Measurements from ENCODE around the gene SMIM10L2A. TPM values are rescaled to one million over a fixed set of nuclear protein-coding genes. Genes with fewer than 3 reads are reported as not detected.

Gene SMIM10L2A
- total and polyA plus RNA-seq, 2 donors (not counting 1 experiment from before 2014, with no cell fraction given), result 0.02 to 0.66 TPM

DNA sequence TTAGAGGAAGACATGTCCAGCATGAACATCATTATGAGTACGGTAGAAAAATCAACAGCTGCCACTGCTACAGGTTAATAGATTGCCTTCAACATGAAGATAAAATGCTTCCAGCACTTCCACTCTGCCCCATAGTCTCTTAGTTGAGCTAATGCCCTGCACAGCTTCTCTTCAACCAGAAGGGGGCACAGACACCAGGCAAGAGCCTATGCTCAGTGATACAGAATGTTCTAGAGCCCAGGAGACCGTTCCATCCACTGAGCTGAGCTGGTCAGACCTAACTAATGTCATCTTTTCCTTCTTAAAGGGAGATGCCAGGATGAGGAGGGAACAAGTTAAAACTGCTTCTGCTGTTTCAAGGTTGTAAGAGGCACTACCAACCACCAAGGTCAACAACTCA is 42.2 kb downstream of the SMIM10L2A start:
- H3K9ac ChIP-seq (ENCODE audit: insufficient read depth, low read length), result no peak overlapping the region
- no peak overlapping the region for H3K4me3 ChIP-seq (replicated peaks in 1 of 4; ENCODE audit: control extremely low read depth in 1 of 4, insufficient read depth in 1 of 4, low read depth in 3 of 4, low read length in 4 of 4)
- H4K20me1 ChIP-seq (ENCODE audit: control insufficient read depth, extremely low read depth, insufficient read depth, low read length), result no peaks in the 10 kb centered on the region
- no peaks in the 10 kb centered on the region for H3K27me3 ChIP-seq (ENCODE audit: control insufficient read depth, insufficient read depth, low read length)
- peak in 1 of 2 donors; percentile 1 for DNase-seq (ENCODE audit: low read depth in 2 of 2)
- H3K79me2 ChIP-seq (ENCODE audit: control insufficient read depth, insufficient read depth, low read length), result no peaks in the 10 kb centered on the region
- H3K27ac ChIP-seq (ENCODE audit: insufficient read depth, low read length), result no peak overlapping the region
- H3K36me3 ChIP-seq (ENCODE audit: control insufficient read depth, insufficient read depth, low read length), result no peaks in the 10 kb centered on the region
- no peaks in the 10 kb centered on the region for H3K4me1 ChIP-seq (ENCODE audit: control insufficient read depth, extremely low read depth, insufficient read depth, low read length)
- H3K9me3 ChIP-seq (ENCODE audit: control insufficient read depth, insufficient read depth, low read depth, low read length), result no peaks in the 10 kb centered on the region
- H2AFZ ChIP-seq (ENCODE audit: low read length), result no peak overlapping the region
- H3K4me2 ChIP-seq (ENCODE audit: extremely low read depth, insufficient read depth, low read length), result no peak overlapping the region
- TF ChIP-seq, protein P1, sequence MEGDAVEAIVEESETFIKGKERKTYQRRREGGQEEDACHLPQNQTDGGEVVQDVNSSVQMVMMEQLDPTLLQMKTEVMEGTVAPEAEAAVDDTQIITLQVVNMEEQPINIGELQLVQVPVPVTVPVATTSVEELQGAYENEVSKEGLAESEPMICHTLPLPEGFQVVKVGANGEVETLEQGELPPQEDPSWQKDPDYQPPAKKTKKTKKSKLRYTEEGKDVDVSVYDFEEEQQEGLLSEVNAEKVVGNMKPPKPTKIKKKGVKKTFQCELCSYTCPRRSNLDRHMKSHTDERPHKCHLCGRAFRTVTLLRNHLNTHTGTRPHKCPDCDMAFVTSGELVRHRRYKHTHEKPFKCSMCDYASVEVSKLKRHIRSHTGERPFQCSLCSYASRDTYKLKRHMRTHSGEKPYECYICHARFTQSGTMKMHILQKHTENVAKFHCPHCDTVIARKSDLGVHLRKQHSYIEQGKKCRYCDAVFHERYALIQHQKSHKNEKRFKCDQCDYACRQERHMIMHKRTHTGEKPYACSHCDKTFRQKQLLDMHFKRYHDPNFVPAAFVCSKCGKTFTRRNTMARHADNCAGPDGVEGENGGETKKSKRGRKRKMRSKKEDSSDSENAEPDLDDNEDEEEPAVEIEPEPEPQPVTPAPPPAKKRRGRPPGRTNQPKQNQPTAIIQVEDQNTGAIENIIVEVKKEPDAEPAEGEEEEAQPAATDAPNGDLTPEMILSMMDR (conservative IDR thresholded peaks at IDR 0.05 in 1 of 2, IDR thresholded peaks at IDR 0.05 in 1 of 2; ENCODE audit: low read depth in 1 of 2, low read length in 2 of 2), result peak in 1 of 2 donors; percentile 27
- no peak for TF ChIP-seq EZH2 (IDR thresholded peaks at IDR 0.05; ENCODE audit: low read length, missing control alignments)

GRCh38 chrX:135476378-135476777 is 54.6 kb downstream of the SMIM10L2A start:
- DNase-seq (ENCODE audit: low read depth in 2 of 2), result no peak
- H2AFZ ChIP-seq (ENCODE audit: low read length), result no peak overlapping the region
- H3K27me3 ChIP-seq (ENCODE audit: control insufficient read depth, insufficient read depth, low read length), result no peaks in the 10 kb centered on the region
- H3K9me3 ChIP-seq (ENCODE audit: control insufficient read depth, insufficient read depth, low read depth, low read length), result no peaks in the 10 kb centered on the region
- H3K27ac ChIP-seq (ENCODE audit: insufficient read depth, low read length), result no peak overlapping the region
- no peaks in the 10 kb centered on the region for H3K4me1 ChIP-seq (ENCODE audit: control insufficient read depth, extremely low read depth, insufficient read depth, low read length)
- H3K36me3 ChIP-seq (ENCODE audit: control insufficient read depth, insufficient read depth, low read length), result no peaks in the 10 kb centered on the region
- no peaks in the 10 kb centered on the region for H4K20me1 ChIP-seq (ENCODE audit: control insufficient read depth, extremely low read depth, insufficient read depth, low read length)
- H3K4me3 ChIP-seq (replicated peaks in 1 of 4; ENCODE audit: control extremely low read depth in 1 of 4, insufficient read depth in 1 of 4, low read depth in 3 of 4, low read length in 4 of 4), result no peak overlapping the region
- no peak overlapping the region for H3K4me2 ChIP-seq (ENCODE audit: extremely low read depth, insufficient read depth, low read length)
- no peak for TF ChIP-seq EZH2 (IDR thresholded peaks at IDR 0.05; ENCODE audit: low read length, missing control alignments)
- TF ChIP-seq, protein P1 (conservative IDR thresholded peaks at IDR 0.05 in 1 of 2, IDR thresholded peaks at IDR 0.05 in 1 of 2; ENCODE audit: low read depth in 1 of 2, low read length in 2 of 2), result no peak
- H3K9ac ChIP-seq (ENCODE audit: insufficient read depth, low read length), result no peak overlapping the region
- H3K79me2 ChIP-seq (ENCODE audit: control insufficient read depth, insufficient read depth, low read length), result no peaks in the 10 kb centered on the region

DNA sequence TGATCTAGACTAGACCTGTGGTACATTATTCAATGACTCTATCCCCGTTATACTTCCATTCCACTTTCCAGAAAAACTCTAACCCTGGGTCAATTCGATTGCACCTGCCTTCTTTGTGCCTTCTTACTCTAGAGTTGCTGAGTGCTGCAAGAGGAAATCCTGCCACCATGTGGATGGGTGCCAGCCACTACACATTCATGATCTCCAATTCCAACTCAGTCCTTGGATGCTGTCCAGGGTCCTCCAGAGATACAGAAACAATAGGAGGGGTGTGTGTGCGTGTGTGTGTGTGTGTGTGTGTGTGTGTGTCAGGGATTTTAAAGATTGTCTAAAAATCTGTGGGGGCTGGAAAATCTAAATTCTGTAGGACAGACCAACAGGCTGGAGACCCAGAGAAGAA is 55.8 kb downstream of the SMIM10L2A start:
- no peaks in the 10 kb centered on the region for H4K20me1 ChIP-seq (ENCODE audit: control insufficient read depth, extremely low read depth, insufficient read depth, low read length)
- H3K9ac ChIP-seq (ENCODE audit: insufficient read depth, low read length), result no peak overlapping the region
- no peak for TF ChIP-seq EZH2 (IDR thresholded peaks at IDR 0.05; ENCODE audit: low read length, missing control alignments)
- TF ChIP-seq, protein P1 (conservative IDR thresholded peaks at IDR 0.05 in 1 of 2, IDR thresholded peaks at IDR 0.05 in 1 of 2; ENCODE audit: low read depth in 1 of 2, low read length in 2 of 2), result peak; percentile 10 to 36
- H3K27ac ChIP-seq (ENCODE audit: insufficient read depth, low read length), result no peak overlapping the region
- H3K4me3 ChIP-seq (replicated peaks in 1 of 4; ENCODE audit: control extremely low read depth in 1 of 4, insufficient read depth in 1 of 4, low read depth in 3 of 4, low read length in 4 of 4), result no peak overlapping the region
- H3K4me2 ChIP-seq (ENCODE audit: extremely low read depth, insufficient read depth, low read length), result no peak overlapping the region
- H3K79me2 ChIP-seq (ENCODE audit: control insufficient read depth, insufficient read depth, low read length), result no peaks in the 10 kb centered on the region
- peak; percentile 63 to 68 for DNase-seq (ENCODE audit: low read depth in 2 of 2)
- no peaks in the 10 kb centered on the region for H3K4me1 ChIP-seq (ENCODE audit: control insufficient read depth, extremely low read depth, insufficient read depth, low read length)
- H2AFZ ChIP-seq (ENCODE audit: low read length), result no peak overlapping the region
- H3K36me3 ChIP-seq (ENCODE audit: control insufficient read depth, insufficient read depth, low read length), result no peaks in the 10 kb centered on the region
- H3K27me3 ChIP-seq (ENCODE audit: control insufficient read depth, insufficient read depth, low read length), result no peaks in the 10 kb centered on the region
- H3K9me3 ChIP-seq (ENCODE audit: control insufficient read depth, insufficient read depth, low read depth, low read length), result no peaks in the 10 kb centered on the region

Other genes with a start within 250 kb of the SMIM10L2A start
- not detected in 2 replicates for gene ETDA, start 169.9 kb upstream of the SMIM10L2A start, total RNA-seq
- gene ETDA, start 169.9 kb upstream of the SMIM10L2A start, polyA plus RNA-seq, result not detected in 2 replicates
- gene ETDC, start 112.5 kb upstream of the SMIM10L2A start, total RNA-seq, result not detected in 2 replicates
- gene ETDC, start 112.5 kb upstream of the SMIM10L2A start, polyA plus RNA-seq, result not detected in 2 replicates
- gene ZNF75D, start 77.8 kb upstream of the SMIM10L2A start, total RNA-seq, result 6.4 and 9.9 TPM in 2 replicates
- gene ZNF75D, start 77.8 kb upstream of the SMIM10L2A start, polyA plus RNA-seq, result 4.7 and 6.8 TPM in 2 replicates
- 6.4 and 8.4 TPM in 2 replicates for gene ZNF449, start 77.1 kb upstream of the SMIM10L2A start, total RNA-seq
- gene ZNF449, start 77.1 kb upstream of the SMIM10L2A start, polyA plus RNA-seq, result 4.3 and 9.7 TPM in 2 replicates
- 4.1 and 5.1 TPM in 2 replicates for gene INTS6L, start 98.7 kb downstream of the SMIM10L2A start, total RNA-seq
- 3.8 and 5.7 TPM in 2 replicates for gene INTS6L, start 98.7 kb downstream of the SMIM10L2A start, polyA plus RNA-seq

Measured in fibroblast of lung (primary cell).